Breast epithelium (tissue), 3 donors: ENCODE data around the gene TAAR6.
"Not testable (repeated sequence)": the region's sequence is repeated elsewhere in the genome, so short reads cannot be mapped to it uniquely, and the experiment has no call there.

Experiments used
- CTCF ChIP-seq, 3 donors: fragments of 450-650 bp; IDR thresholded peaks; one replicate each; pipeline ENCODE4 v1.5.1; 2016 to 2017; ENCODE audit warnings: antibody characterized with exemption in 3 of 3, mild to moderate bottlenecking in 3 of 3, moderate library complexity in 3 of 3
- POLR2AphosphoS5 ChIP-seq, 3 donors: sonication (generic); formaldehyde crosslinking; IDR thresholded peaks; one replicate each; pipeline ENCODE4 v1.6.1; 2017; ENCODE audit warnings: antibody characterized with exemption in 3 of 3

GRCh38 chr6:132600900-132601299, 30.8 kb downstream of the TAAR6 start:
- TF ChIP-seq CTCF, POLR2AphosphoS5 (IDR thresholded peaks at IDR 0.05): not testable (repeated sequence)
